ENCODE measurements around the gene UBE3C. TPM values are rescaled to one million over a fixed set of nuclear protein-coding genes. Genes with fewer than 3 reads are reported as not detected.

The UBE3C gene
- total RNA-seq, 1 donor from 2014 or later: 69.5 TPM

GRCh38 chr7:157139810-157140510, 1.2 kb downstream of the UBE3C start:
- H3K36me3 ChIP-seq: peaks cover 0 to 7% of the 10 kb centered on the region in 2 donors
- no peak for DNase-seq (ENCODE audit: extremely low spot score in 2 of 2)
- peak overlapping the region; percentile 88 for H3K27ac ChIP-seq
- H3K4me3 ChIP-seq: peak overlapping the region; percentile 83 to 94
- no peaks in the 10 kb centered on the region for H3K9me3 ChIP-seq
- H3K27me3 ChIP-seq: no peaks in the 10 kb centered on the region
- TF ChIP-seq POLR2AphosphoS5 (IDR thresholded peaks at IDR 0.05; ENCODE audit: insufficient read depth in 1 of 2, low read depth in 1 of 2): no peak
- TF ChIP-seq POLR2A (IDR thresholded peaks at IDR 0.05): no peak
- no peak for TF ChIP-seq CTCF (IDR thresholded peaks at IDR 0.05)
- peaks cover 43% of the 10 kb centered on the region for H3K4me1 ChIP-seq
- intact Hi-C loops (cut with DNase I): no loop called here

- intact Hi-C loops (cut with DNase I): no loop called here
Observed at GRCh38 chr7:157140511-157140905, 1.8 kb downstream of the UBE3C start.

GRCh38 chr7:157141525-157142060, 2.9 kb downstream of the UBE3C start:
- Histone ChIP-seq H3K4me3 (no peak overlapping the region), H3K9me3 (no peaks in the 10 kb centered on the region), H3K36me3 (peaks cover 0 to 7% of the 10 kb centered on the region in 2 donors), H3K27ac (no peak overlapping the region), H3K4me1 (peaks cover 46% of the 10 kb centered on the region), H3K27me3 (no peaks in the 10 kb centered on the region)
- intact Hi-C loops (cut with DNase I): no loop called here
- DNase-seq (ENCODE audit: extremely low spot score in 2 of 2): no peak
- TF ChIP-seq POLR2A (IDR thresholded peaks at IDR 0.05) (no peak), CTCF (IDR thresholded peaks at IDR 0.05) (no peak), POLR2AphosphoS5 (IDR thresholded peaks at IDR 0.05; ENCODE audit: insufficient read depth in 1 of 2, low read depth in 1 of 2) (no peak)

More at GRCh38 chr7:157140511-157140905, 1.8 kb downstream of the UBE3C start:
- Histone ChIP-seq H3K9me3 (no peaks in the 10 kb centered on the region), H3K4me1 (peaks cover 46% of the 10 kb centered on the region), H3K4me3 (peak overlapping the region; percentile 83 to 94), H3K27me3 (no peaks in the 10 kb centered on the region), H3K27ac (no peak overlapping the region), H3K36me3 (peaks cover 0 to 7% of the 10 kb centered on the region in 2 donors)
- DNase-seq (ENCODE audit: extremely low spot score in 2 of 2): no peak
- no peak for TF ChIP-seq CTCF (IDR thresholded peaks at IDR 0.05)
- no peak for TF ChIP-seq POLR2AphosphoS5 (IDR thresholded peaks at IDR 0.05; ENCODE audit: insufficient read depth in 1 of 2, low read depth in 1 of 2)
- TF ChIP-seq POLR2A (IDR thresholded peaks at IDR 0.05): no peak

- TF ChIP-seq POLR2AphosphoS5 (IDR thresholded peaks at IDR 0.05; ENCODE audit: insufficient read depth in 1 of 2, low read depth in 1 of 2): no peak
- no peak for TF ChIP-seq POLR2A (IDR thresholded peaks at IDR 0.05)
- TF ChIP-seq CTCF (IDR thresholded peaks at IDR 0.05): no peak
Observed at GRCh38 chr7:157143788-157144187, 5.1 kb downstream of the UBE3C start.

GRCh38 chr7:157149317-157149716, 10.6 kb downstream of the UBE3C start:
- intact Hi-C loops (cut with DNase I): no loop called here
- no peak for TF ChIP-seq POLR2AphosphoS5 (IDR thresholded peaks at IDR 0.05; ENCODE audit: insufficient read depth in 1 of 2, low read depth in 1 of 2)
- TF ChIP-seq CTCF (IDR thresholded peaks at IDR 0.05): no peak
- TF ChIP-seq POLR2A (IDR thresholded peaks at IDR 0.05): no peak
- Histone ChIP-seq H3K36me3 (no peaks in the 10 kb centered on the region), H3K4me1 (peaks cover 60% of the 10 kb centered on the region), H3K4me3 (no peak overlapping the region), H3K27me3 (no peaks in the 10 kb centered on the region), H3K27ac (no peak overlapping the region), H3K9me3 (no peaks in the 10 kb centered on the region)
- no peak for DNase-seq (ENCODE audit: extremely low spot score in 2 of 2)

More at GRCh38 chr7:157143788-157144187, 5.1 kb downstream of the UBE3C start:
- Histone ChIP-seq H3K27me3 (no peaks in the 10 kb centered on the region), H3K36me3 (peaks cover 0 to 7% of the 10 kb centered on the region in 2 donors), H3K4me3 (no peak overlapping the region), H3K27ac (no peak overlapping the region), H3K9me3 (no peaks in the 10 kb centered on the region), H3K4me1 (peaks cover 55% of the 10 kb centered on the region)
- DNase-seq (ENCODE audit: extremely low spot score in 2 of 2): no peak
- intact Hi-C loops (cut with DNase I): no loop called here

Measured in vagina (tissue), 2 donors.